GM12878 (cell line): ENCODE results near the gene ADD2. TPM values are rescaled to one million over a fixed set of nuclear protein-coding genes. Genes with fewer than 3 reads are reported as not detected.

Source experiments
- ATAC-seq: fragments of 200-7000 bp; cut with Tn5 transposase; 3 replicates; pipeline ENCODE4 v1.9.1; 2020; ENCODE audit warnings: mild to moderate bottlenecking, moderate library complexity
- BruUV-seq: library from RNA; stranded (reverse); fragments of 400-500 nt; replicated peaks from 2 replicates; lab custom pipeline; 2021; lab: Mats Ljungman, UMichigan
- CTCF ChIA-PET: fragments of 300-600 bp; sonication (Branson Sonifier 250); formaldehyde crosslinking; extraction: SDS; loops from one replicate; lab custom pipeline; 2021; ENCODE audit warnings: inconsistent platforms; lab: Yijun Ruan, JAX
- POLR2A ChIA-PET: fragments of 350-600 bp; formaldehyde crosslinking; extraction: SDS; loops from one replicate; lab custom pipeline; 2021; ENCODE audit warnings: inconsistent platforms; lab: Charles Lee
- RAD21 ChIA-PET: fragments of 300-600 bp; sonication (Branson Sonifier 250); formaldehyde crosslinking; loops from one replicate; lab custom pipeline; 2023; ENCODE audit warnings: antibody characterized with exemption; ENCODE audit not compliant: unreplicated experiment; lab: Charles Lee
- SMC1A ChIA-PET: fragments of 300-600 bp; sonication (Branson Sonifier 250); formaldehyde crosslinking; loops from one replicate; lab custom pipeline; 2023; ENCODE audit not compliant: unreplicated experiment, uncharacterized antibody; lab: Charles Lee
- DNase-seq: peaks from one replicate; pipeline ENCODE4 v3.0.0-alpha.2; 2011; ENCODE audit warnings: low read depth, low spot score
- FAIRE-seq: peaks from 3 replicates; lab custom pipeline; 2011; peaks lifted over from hg19 to GRCh38; lab: Jason Lieb, UNC
- H2AFZ ChIP-seq: 2 replicates; pipeline ENCODE4 v1.6.0; 2011; ENCODE audit warnings: low read depth, low read length, control low read depth; ENCODE audit not compliant: control insufficient read depth
- H3K27ac ChIP-seq: 2 replicates; pipeline ENCODE4 v1.5.1; 2011; ENCODE audit warnings: control low read depth; ENCODE audit not compliant: control insufficient read depth, insufficient read depth
- H3K27me3 ChIP-seq, 2 experiments: replicated peaks in 1 of 2; 2 replicates each; pipeline versions ENCODE4 v1.6.0 to v1.6.1; 2011; ENCODE audit warnings: low read length in 1 of 2; ENCODE audit not compliant: control insufficient read depth in 2 of 2, insufficient read depth in 2 of 2
- H3K36me3 ChIP-seq, 2 experiments: 2 replicates each; pipeline ENCODE4 v1.5.1; 2011; ENCODE audit warnings: low read length in 1 of 2; ENCODE audit not compliant: control insufficient read depth in 2 of 2, insufficient read depth in 2 of 2
- H3K4me1 ChIP-seq: 2 replicates; pipeline ENCODE4 v1.6.1; 2011; ENCODE audit warnings: mild to moderate bottlenecking, low read length, moderate library complexity, mixed read lengths; ENCODE audit not compliant: control insufficient read depth, insufficient read depth
- H3K4me2 ChIP-seq: 2 replicates; pipeline ENCODE4 v1.6.0; 2011; ENCODE audit warnings: control low read depth; ENCODE audit not compliant: control insufficient read depth, insufficient read depth
- H3K4me3 ChIP-seq: fragments of 200-600 bp; sonication (generic); 2 replicates; pipeline ENCODE4 v1.5.1; 2016
- H3K79me2 ChIP-seq: 2 replicates; pipeline ENCODE4 v1.6.0; 2011; ENCODE audit warnings: low read length; ENCODE audit not compliant: control insufficient read depth, insufficient read depth
- H3K9ac ChIP-seq: 2 replicates; pipeline ENCODE4 v1.8.0; 2011; ENCODE audit warnings: low read length, control low read depth, mixed read lengths; ENCODE audit not compliant: control insufficient read depth, insufficient read depth
- H3K9me3 ChIP-seq: replicated peaks from 3 replicates; pipeline ENCODE4 v1.5.1; 2011; ENCODE audit warnings: mild to moderate bottlenecking, low read length; ENCODE audit not compliant: control insufficient read depth, insufficient read depth
- H4K20me1 ChIP-seq: 2 replicates; pipeline ENCODE4 v1.6.0; 2011; ENCODE audit not compliant: control insufficient read depth, insufficient read depth
- ASH2L ChIP-seq: fragments of 300-600, 200-600 bp; sonication (generic); IDR thresholded peaks from 2 replicates; pipeline ENCODE4 v1.6.1; 2017; ENCODE audit warnings: low read depth, mild to moderate bottlenecking, borderline replicate concordance
- CHD4 ChIP-seq: fragments of 200-600 bp; sonication (generic); IDR thresholded peaks from 2 replicates; pipeline ENCODE4 v1.6.1; 2016; ENCODE audit warnings: mild to moderate bottlenecking
- HDAC2 ChIP-seq: fragments of 200-600 bp; sonication (generic); IDR thresholded peaks from 2 replicates; pipeline ENCODE4 v1.6.1; 2017
- KDM1A ChIP-seq: fragments of 200-600 bp; sonication (generic); IDR thresholded peaks from 2 replicates; pipeline ENCODE4 v1.6.1; 2016; ENCODE audit warnings: borderline replicate concordance
- SPI1 ChIP-seq: IDR thresholded peaks from 2 replicates; pipeline ENCODE4 v1.6.1; 2011; ENCODE audit warnings: low read depth, mild to moderate bottlenecking, low read length, moderate library complexity, borderline replicate concordance; ENCODE audit not compliant: insufficient read depth
- WGBS: methylation state at CpG from one replicate; pipeline ENCODE4 v1.1.6; 2016; ENCODE audit warnings: low lambda C conversion rate; ENCODE audit not compliant: insufficient replicate concordance, insufficient coverage; ENCODE audit errors: missing lambda C conversion rate; 5-methylcytosine and 5-hydroxymethylcytosine counted together
- in situ Hi-C: fragments of 300-500 bp; cut with MboI; formaldehyde crosslinking; loops from 9 replicates; pipeline ENCODE4 v1.14.3; 2018; ENCODE audit warnings: mixed read lengths
- intact Hi-C: fragments of 100-400 bp; cut with micrococcal nuclease; formaldehyde crosslinking; loops from one replicate; pipeline ENCODE4 v1.14.2; 2022; ENCODE audit not compliant: unreplicated experiment
- polyA plus RNA-seq, 11 experiments: library from polyadenylated mRNA; depleted of rRNA in 4 of 11; unstranded in 6 of 11; stranded (reverse) in 5 of 11; fragments of >200 nt; fragmentation: Nextera tagmentation in 4 of 11; fragmentation: Illumina TruSeq in 1 of 11; extraction: Ambion mirVana in 4 of 11; extraction: Trizol in 1 of 11; gene quantifications; 1 replicate in 1 of 11; 2 replicates in 10 of 11; pipeline versions ENCODE4 v1.2.1 to v1.2.3, GENCODE V29; 2011 to 2016; ENCODE audit warnings: inconsistent platforms in 2 of 11, missing spikeins in 2 of 11, low read depth in 1 of 11
- total RNA-seq, 4 experiments: library from RNA; depleted of rRNA in 3 of 4; stranded (reverse); fragments of >200 nt in 3 of 4; fragmentation: Illumina TruSeq in 1 of 4; extraction: Trizol in 1 of 4; gene quantifications; 2 replicates each; pipeline versions ENCODE4 v1.2.1 to v1.2.3, GENCODE V29; 2013 to 2021
- TF ChIP-seq, protein P1 (sequence below): fragments of 450-650 bp; IDR thresholded peaks from 2 replicates; pipeline ENCODE4 v1.6.1; 2017; ENCODE audit warnings: mild to moderate bottlenecking, moderate library complexity
- TF ChIP-seq, protein P2 (sequence below): IDR thresholded peaks from 2 replicates; pipeline ENCODE4 v1.6.1; 2012; ENCODE audit warnings: low read depth, low read length, improper control_type of control experiment

Gene ADD2
- total and polyA plus RNA-seq, 10 of the 15 experiments (the other 5 are each of a cell fraction or from before 2014, with no cell fraction given), result 0.05 to 0.13 (median 0.08) TPM; not detected in 7

DNA sequence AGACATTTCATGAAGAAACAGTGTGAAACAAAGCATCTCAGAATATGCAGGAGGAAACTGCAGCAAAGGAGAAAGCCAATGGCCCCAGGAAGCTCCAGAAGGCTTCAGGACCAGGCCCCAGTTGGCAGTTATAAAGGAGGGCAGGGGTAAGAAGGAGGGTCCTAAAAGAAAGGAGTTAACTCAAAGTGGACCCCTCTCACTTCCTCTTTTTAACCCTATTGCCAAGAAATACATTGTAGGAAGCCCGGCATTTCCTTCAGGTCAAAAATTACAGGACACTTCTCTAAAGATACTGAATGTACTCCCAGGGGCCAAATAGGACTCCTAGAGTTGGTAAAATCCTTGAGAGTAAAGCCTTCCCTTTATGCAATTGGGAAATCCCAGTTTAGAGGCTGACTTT is 137.2 kb downstream of the ADD2 start:
- H3K27ac ChIP-seq, result no peak overlapping the region

DNA sequence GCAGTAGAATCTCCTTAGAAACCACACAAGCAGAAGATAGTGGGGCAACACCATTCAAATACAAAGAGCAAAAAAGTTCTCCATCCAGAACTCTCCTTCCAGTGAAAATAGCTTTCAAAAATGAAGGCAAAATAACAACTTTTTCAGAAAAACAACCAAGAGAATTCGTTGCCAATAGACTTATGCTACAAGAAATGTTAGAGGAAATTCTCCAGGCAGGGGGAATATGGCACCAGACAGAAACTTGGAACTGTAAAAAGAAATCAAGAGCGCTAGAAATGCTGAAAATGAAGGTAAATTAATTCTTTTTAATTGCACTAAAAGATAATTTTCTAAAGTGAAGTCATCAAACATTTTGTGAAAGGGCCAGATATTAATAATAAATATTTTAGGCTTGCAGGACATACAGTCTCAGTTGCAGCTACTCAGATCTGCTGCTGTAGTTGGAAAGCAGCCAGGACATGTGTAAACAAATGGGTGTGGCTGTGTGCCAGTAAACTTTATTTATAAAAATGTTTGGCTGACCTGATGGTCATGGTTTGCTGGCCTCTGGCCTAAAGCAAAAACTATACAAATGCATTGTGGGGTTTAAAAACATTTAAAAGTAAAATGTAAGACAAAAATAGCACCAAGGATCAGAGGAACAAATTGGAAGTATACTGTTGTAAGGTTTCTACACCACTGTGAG is 140.6 kb downstream of the ADD2 start:
- CTCF ChIA-PET, result interaction anchor here (2.4 kb wide), 1 partner anchor 9 kb away, joined by 14 read pairs; no protein-coding TSS in a partner anchor
- 0% methylated on average over 2 of the region's 2 CpGs for WGBS
- Histone ChIP-seq H3K9me3 (no peaks in the 10 kb centered on the region), H3K36me3 (no peaks in the 10 kb centered on the region), H4K20me1 (no peaks in the 10 kb centered on the region), H3K4me1 (no peaks in the 10 kb centered on the region), H3K4me3 (no peak overlapping the region), H3K9ac (no peak overlapping the region), H3K27ac (no peak overlapping the region), H3K79me2 (no peaks in the 10 kb centered on the region), H2AFZ (no peak overlapping the region), H3K4me2 (no peak overlapping the region), H3K27me3 (0 out of 4 replicates have a peak, but pooled peaks cover 0 to 2% of the 10 kb centered on the region in 2 experiments)
- SMC1A ChIA-PET, result interaction anchor here (1.0 kb wide), 1 partner anchor 9 kb away, joined by 3 read pairs; no protein-coding TSS in a partner anchor
- ATAC-seq, result no peak
- TF ChIP-seq, protein P1, sequence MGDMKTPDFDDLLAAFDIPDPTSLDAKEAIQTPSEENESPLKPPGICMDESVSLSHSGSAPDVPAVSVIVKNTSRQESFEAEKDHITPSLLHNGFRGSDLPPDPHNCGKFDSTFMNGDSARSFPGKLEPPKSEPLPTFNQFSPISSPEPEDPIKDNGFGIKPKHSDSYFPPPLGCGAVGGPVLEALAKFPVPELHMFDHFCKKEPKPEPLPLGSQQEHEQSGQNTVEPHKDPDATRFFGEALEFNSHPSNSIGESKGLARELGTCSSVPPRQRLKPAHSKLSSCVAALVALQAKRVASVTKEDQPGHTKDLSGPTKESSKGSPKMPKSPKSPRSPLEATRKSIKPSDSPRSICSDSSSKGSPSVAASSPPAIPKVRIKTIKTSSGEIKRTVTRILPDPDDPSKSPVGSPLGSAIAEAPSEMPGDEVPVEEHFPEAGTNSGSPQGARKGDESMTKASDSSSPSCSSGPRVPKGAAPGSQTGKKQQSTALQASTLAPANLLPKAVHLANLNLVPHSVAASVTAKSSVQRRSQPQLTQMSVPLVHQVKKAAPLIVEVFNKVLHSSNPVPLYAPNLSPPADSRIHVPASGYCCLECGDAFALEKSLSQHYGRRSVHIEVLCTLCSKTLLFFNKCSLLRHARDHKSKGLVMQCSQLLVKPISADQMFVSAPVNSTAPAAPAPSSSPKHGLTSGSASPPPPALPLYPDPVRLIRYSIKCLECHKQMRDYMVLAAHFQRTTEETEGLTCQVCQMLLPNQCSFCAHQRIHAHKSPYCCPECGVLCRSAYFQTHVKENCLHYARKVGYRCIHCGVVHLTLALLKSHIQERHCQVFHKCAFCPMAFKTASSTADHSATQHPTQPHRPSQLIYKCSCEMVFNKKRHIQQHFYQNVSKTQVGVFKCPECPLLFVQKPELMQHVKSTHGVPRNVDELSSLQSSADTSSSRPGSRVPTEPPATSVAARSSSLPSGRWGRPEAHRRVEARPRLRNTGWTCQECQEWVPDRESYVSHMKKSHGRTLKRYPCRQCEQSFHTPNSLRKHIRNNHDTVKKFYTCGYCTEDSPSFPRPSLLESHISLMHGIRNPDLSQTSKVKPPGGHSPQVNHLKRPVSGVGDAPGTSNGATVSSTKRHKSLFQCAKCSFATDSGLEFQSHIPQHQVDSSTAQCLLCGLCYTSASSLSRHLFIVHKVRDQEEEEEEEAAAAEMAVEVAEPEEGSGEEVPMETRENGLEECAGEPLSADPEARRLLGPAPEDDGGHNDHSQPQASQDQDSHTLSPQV, result no peak
- TF ChIP-seq KDM1A, result no peak
- TF ChIP-seq ASH2L, result no peak
- POLR2A ChIA-PET, result no interaction called here
- intact Hi-C loops, result no loop called here
- RAD21 ChIA-PET, result no interaction called here
- no peak for DNase-seq
- FAIRE-seq, result no peak
- in situ Hi-C loops, result no loop called here
- BruUV-seq, result no TSS peak

More for the DNA sequence above, 137.2 kb downstream of the ADD2 start:
- Histone ChIP-seq H3K36me3 (no peaks in the 10 kb centered on the region), H3K4me2 (no peak overlapping the region), H3K27me3 (0 out of 4 replicates have a peak, but pooled peaks cover 0 to 2% of the 10 kb centered on the region in 2 experiments), H3K9me3 (no peaks in the 10 kb centered on the region), H4K20me1 (no peaks in the 10 kb centered on the region), H2AFZ (no peak overlapping the region), H3K9ac (no peak overlapping the region), H3K4me1 (no peaks in the 10 kb centered on the region), H3K4me3 (no peak overlapping the region), H3K79me2 (no peaks in the 10 kb centered on the region)
- in situ Hi-C loops (no loop called here), intact Hi-C loops (no loop called here)
- ATAC-seq, result no peak
- POLR2A ChIA-PET, result no interaction called here
- SMC1A ChIA-PET, result no interaction called here
- no peak for DNase-seq
- BruUV-seq, result no TSS peak
- RAD21 ChIA-PET, result no interaction called here
- no peak for FAIRE-seq
- TF ChIP-seq SPI1, result peak; percentile 56; the same call in 1 of the 2 replicates
- no peak for TF ChIP-seq CHD4
- TF ChIP-seq, protein P2, sequence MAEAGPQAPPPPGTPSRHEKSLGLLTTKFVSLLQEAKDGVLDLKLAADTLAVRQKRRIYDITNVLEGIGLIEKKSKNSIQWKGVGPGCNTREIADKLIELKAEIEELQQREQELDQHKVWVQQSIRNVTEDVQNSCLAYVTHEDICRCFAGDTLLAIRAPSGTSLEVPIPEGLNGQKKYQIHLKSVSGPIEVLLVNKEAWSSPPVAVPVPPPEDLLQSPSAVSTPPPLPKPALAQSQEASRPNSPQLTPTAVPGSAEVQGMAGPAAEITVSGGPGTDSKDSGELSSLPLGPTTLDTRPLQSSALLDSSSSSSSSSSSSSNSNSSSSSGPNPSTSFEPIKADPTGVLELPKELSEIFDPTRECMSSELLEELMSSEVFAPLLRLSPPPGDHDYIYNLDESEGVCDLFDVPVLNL, result no peak
- no peak for TF ChIP-seq HDAC2
- TF ChIP-seq, all 136 proteins: peak for 1
- 50% methylated on average over 1 of the region's 1 CpG for WGBS
- CTCF ChIA-PET, result interaction anchor here (1.5 to 2.0 kb wide), 2 partner anchors 12 to 15 kb away, joined by 5 to 15 read pairs; no protein-coding TSS in a partner anchor
